ENCODE data around the gene ENTPD6.

Gene ENTPD6

GRCh38 chr20:25216199-25216945 lies 20.9 kb downstream of the ENTPD6 start:
- Histone ChIP-seq H3K36me3 (peaks cover 76% of the 10 kb centered on the region), H3K27ac (no peak overlapping the region), H3K4me3 (ENCODE audit: low read depth, low read length) (no peak overlapping the region), H3K9me3 (ENCODE audit: severe bottlenecking) (no peaks in the 10 kb centered on the region), H3K27me3 (ENCODE audit: insufficient read depth, low read depth, severe bottlenecking) (no peaks in the 10 kb centered on the region)
- TF ChIP-seq CTCF (IDR thresholded peaks at IDR 0.05; ENCODE audit: low read depth, low read length), result no peak
- no peak for DNase-seq

- no peak for DNase-seq
- Histone ChIP-seq H3K27me3 (ENCODE audit: insufficient read depth, low read depth, severe bottlenecking) (no peaks in the 10 kb centered on the region), H3K4me3 (ENCODE audit: low read depth, low read length) (no peak overlapping the region), H3K27ac (no peak overlapping the region), H3K36me3 (peaks cover 66% of the 10 kb centered on the region), H3K9me3 (ENCODE audit: severe bottlenecking) (no peaks in the 10 kb centered on the region)
- TF ChIP-seq CTCF (IDR thresholded peaks at IDR 0.05; ENCODE audit: low read depth, low read length), result no peak
These were observed 21.9 kb downstream of the ENTPD6 start for GRCh38 chr20:25217161-25218108.

- Histone ChIP-seq H3K9me3 (ENCODE audit: severe bottlenecking) (no peaks in the 10 kb centered on the region), H3K4me3 (ENCODE audit: low read depth, low read length) (no peak overlapping the region), H3K36me3 (peaks cover 66% of the 10 kb centered on the region), H3K27ac (no peak overlapping the region), H3K27me3 (ENCODE audit: insufficient read depth, low read depth, severe bottlenecking) (no peaks in the 10 kb centered on the region)
- TF ChIP-seq CTCF (IDR thresholded peaks at IDR 0.05; ENCODE audit: low read depth, low read length), result no peak
- DNase-seq, result no peak
These were observed 22.6 kb downstream of the ENTPD6 start for GRCh38 chr20:25218109-25218486.

GRCh38 chr20:25218492-25218891 lies 23.0 kb downstream of the ENTPD6 start:
- DNase-seq, result no peak
- Histone ChIP-seq H3K4me3 (ENCODE audit: low read depth, low read length) (no peak overlapping the region), H3K27me3 (ENCODE audit: insufficient read depth, low read depth, severe bottlenecking) (no peaks in the 10 kb centered on the region), H3K27ac (no peak overlapping the region), H3K9me3 (ENCODE audit: severe bottlenecking) (no peaks in the 10 kb centered on the region), H3K36me3 (peaks cover 62% of the 10 kb centered on the region)
- no peak for TF ChIP-seq CTCF (IDR thresholded peaks at IDR 0.05; ENCODE audit: low read depth, low read length)

- Histone ChIP-seq H3K36me3 (peaks cover 56% of the 10 kb centered on the region), H3K27ac (no peak overlapping the region), H3K4me3 (ENCODE audit: low read depth, low read length) (no peak overlapping the region), H3K27me3 (ENCODE audit: insufficient read depth, low read depth, severe bottlenecking) (no peaks in the 10 kb centered on the region), H3K9me3 (ENCODE audit: severe bottlenecking) (no peaks in the 10 kb centered on the region)
- no peak for DNase-seq
- TF ChIP-seq CTCF (IDR thresholded peaks at IDR 0.05; ENCODE audit: low read depth, low read length), result no peak
These were observed 23.9 kb downstream of the ENTPD6 start for GRCh38 chr20:25219365-25219764.

All from WERI-Rb-1 (cell line).